Measurements from ENCODE around the gene UBL4B. TPM values are rescaled to one million over a fixed set of nuclear protein-coding genes. Genes with fewer than 3 reads are reported as not detected.

UBL4B gene
- total RNA-seq, 4 donors from 2014 or later: 0.41 TPM; not detected in 3

DNA sequence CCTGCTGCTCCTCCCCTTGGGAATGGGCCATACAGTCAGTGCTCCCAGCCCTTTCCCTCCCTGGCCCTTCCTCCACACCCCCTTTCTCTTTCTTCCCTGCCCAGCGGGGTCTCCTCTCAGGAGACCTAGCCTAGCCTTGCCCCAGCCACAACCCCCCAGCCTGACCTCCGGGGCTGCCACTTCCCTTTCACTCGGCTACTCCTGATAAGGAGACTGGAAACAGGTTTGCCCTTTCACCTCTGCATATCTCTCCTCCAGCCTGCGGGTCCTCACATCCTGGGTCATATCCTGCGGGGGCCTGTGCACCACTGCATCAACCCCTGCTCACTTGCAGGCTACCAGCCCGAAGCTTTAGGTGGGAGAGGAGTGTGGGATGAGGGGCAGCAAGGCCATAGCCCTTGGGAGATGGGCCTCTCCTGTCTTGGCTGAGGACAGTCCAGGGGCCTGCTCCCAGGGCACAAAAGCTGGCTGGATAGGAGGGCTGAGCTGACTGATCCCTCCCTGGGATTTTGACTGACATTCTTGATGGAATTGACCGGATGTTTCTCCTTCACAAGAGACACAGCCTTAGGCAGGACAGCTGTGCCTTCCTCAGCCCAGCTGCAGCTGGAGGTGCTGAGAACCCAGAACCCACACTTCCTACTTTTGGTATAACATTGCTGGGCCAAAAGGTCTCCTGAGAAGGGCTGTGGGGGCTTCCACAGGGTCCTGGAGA, 22.5 kb upstream of the UBL4B start:
- no peak for DNase-seq
- Histone ChIP-seq H3K27ac (no peak overlapping the region), H3K27me3 (peaks cover 37% of the 10 kb centered on the region), H3K9me3 (no peaks in the 10 kb centered on the region), H3K4me1 (peaks cover 0 to 3% (median 0%) of the 10 kb centered on the region in 4 donors), H3K36me3 (no peaks in the 10 kb centered on the region), H3K4me3 (no peak overlapping the region)
- TF ChIP-seq EP300 (IDR thresholded peaks at IDR 0.05; ENCODE audit: low read depth) (no peak), POLR2AphosphoS5 (IDR thresholded peaks at IDR 0.05) (no peak), POLR2A (IDR thresholded peaks at IDR 0.05) (no peak)
- TF ChIP-seq, protein P1, sequence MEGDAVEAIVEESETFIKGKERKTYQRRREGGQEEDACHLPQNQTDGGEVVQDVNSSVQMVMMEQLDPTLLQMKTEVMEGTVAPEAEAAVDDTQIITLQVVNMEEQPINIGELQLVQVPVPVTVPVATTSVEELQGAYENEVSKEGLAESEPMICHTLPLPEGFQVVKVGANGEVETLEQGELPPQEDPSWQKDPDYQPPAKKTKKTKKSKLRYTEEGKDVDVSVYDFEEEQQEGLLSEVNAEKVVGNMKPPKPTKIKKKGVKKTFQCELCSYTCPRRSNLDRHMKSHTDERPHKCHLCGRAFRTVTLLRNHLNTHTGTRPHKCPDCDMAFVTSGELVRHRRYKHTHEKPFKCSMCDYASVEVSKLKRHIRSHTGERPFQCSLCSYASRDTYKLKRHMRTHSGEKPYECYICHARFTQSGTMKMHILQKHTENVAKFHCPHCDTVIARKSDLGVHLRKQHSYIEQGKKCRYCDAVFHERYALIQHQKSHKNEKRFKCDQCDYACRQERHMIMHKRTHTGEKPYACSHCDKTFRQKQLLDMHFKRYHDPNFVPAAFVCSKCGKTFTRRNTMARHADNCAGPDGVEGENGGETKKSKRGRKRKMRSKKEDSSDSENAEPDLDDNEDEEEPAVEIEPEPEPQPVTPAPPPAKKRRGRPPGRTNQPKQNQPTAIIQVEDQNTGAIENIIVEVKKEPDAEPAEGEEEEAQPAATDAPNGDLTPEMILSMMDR (IDR thresholded peaks at IDR 0.05): no peak
- WGBS, 2 donors (ENCODE audit: low coverage in 1 of 2): 59% methylated on average over 7 of the region's 7 CpGs; no CpG with 5 or more reads in 1 of the 2 donors
- intact Hi-C loops (cut with DNase I; ENCODE audit: low total_unique reads): no loop called here
- in situ Hi-C loops (cut with MboI; ENCODE audit: low pct_ligation_motif_present in 1 of 4, low pct_unique_long_range_greater_than_20kb in 1 of 4, low sequenced_read_pairs in 3 of 4): no loop called here

DNA sequence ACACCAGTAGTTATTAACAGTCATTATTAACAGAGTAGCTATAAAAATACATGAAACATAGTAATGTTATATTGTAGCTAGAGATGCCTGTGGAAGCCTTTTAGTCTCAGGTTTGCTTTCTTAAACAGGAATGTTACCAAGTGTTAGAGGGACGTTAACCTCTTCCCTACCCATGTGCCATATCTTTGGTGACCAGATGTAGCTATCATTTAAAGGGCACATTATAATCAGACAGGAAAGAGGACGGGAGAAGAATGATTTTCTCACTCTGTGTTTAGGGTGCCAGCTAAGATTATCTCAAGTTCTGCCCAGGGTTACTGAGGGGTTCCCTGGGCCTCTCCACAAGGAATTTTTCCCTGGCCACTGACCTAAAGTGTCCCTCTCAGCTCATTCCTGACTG, 20.9 kb upstream of the UBL4B start:
- in situ Hi-C loops (cut with MboI; ENCODE audit: low pct_ligation_motif_present in 1 of 4, low pct_unique_long_range_greater_than_20kb in 1 of 4, low sequenced_read_pairs in 3 of 4) (no loop called here), intact Hi-C loops (cut with DNase I; ENCODE audit: low total_unique reads) (no loop called here)
- Histone ChIP-seq H3K36me3 (no peaks in the 10 kb centered on the region), H3K4me3 (no peak overlapping the region), H3K4me1 (no peaks in the 10 kb centered on the region), H3K9me3 (no peaks in the 10 kb centered on the region), H3K27me3 (peaks cover 33% of the 10 kb centered on the region), H3K27ac (no peak overlapping the region)
- 60 to 78% methylated on average over 2 of the region's 2 CpGs for WGBS, 2 donors (ENCODE audit: low coverage in 1 of 2)
- TF ChIP-seq POLR2A (IDR thresholded peaks at IDR 0.05) (no peak), POLR2AphosphoS5 (IDR thresholded peaks at IDR 0.05) (no peak), EP300 (IDR thresholded peaks at IDR 0.05; ENCODE audit: low read depth) (no peak)
- TF ChIP-seq, protein P1 (IDR thresholded peaks at IDR 0.05): no peak
- no peak for DNase-seq

DNA sequence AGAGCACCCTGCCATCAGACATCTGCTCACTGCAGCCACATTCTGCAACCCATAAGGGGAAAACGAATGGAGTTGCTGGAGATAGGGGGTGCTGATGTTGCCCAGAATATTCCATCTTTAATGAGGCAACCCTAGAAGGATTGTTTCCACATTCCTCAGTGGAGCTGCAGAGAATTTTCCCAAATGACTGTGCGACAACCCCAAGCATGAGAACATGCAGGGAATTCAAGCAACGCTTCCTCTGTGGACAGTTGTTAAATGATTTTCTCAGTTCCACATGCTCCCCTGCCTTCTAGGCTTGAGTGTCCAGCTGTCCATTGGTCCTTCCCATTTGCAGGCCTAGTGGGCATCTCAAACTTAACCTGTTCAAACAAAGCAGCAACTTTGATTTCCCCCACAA, 20.5 kb upstream of the UBL4B start:
- Histone ChIP-seq H3K27ac (no peak overlapping the region), H3K27me3 (peaks cover 33% of the 10 kb centered on the region), H3K4me3 (no peak overlapping the region), H3K36me3 (no peaks in the 10 kb centered on the region), H3K4me1 (no peaks in the 10 kb centered on the region), H3K9me3 (no peaks in the 10 kb centered on the region)
- no peak for TF ChIP-seq EP300 (IDR thresholded peaks at IDR 0.05; ENCODE audit: low read depth)
- TF ChIP-seq POLR2AphosphoS5 (IDR thresholded peaks at IDR 0.05): no peak
- no peak for DNase-seq
- in situ Hi-C loops (cut with MboI; ENCODE audit: low pct_ligation_motif_present in 1 of 4, low pct_unique_long_range_greater_than_20kb in 1 of 4, low sequenced_read_pairs in 3 of 4): no loop called here
- WGBS, 2 donors (ENCODE audit: low coverage in 1 of 2): 76 to 100% methylated on average over 1 to 3 of the region's 3 CpGs
- intact Hi-C loops (cut with DNase I; ENCODE audit: low total_unique reads): no loop called here

DNA sequence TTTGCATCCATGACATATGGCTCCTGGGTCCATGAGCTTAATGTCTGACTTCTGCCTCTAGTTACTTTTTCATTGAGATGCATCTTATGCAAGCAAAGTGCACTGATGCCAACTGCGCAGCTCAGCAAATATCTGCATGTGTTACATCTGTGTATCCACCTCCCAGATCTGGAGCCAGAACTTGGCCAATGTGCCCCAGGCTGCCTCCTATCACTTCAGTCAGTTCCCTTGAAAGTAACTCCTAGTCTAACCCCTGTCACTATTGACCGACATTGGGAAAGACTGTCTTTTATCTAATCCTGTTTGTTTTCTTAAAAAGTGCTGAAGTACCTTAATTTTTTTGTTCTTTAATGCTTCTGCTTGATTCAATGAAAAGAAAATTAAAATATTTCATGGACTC, 19.3 kb upstream of the UBL4B start:
- in situ Hi-C loops (cut with MboI; ENCODE audit: low pct_ligation_motif_present in 1 of 4, low pct_unique_long_range_greater_than_20kb in 1 of 4, low sequenced_read_pairs in 3 of 4) (no loop called here), intact Hi-C loops (cut with DNase I; ENCODE audit: low total_unique reads) (no loop called here)
- H3K9me3 ChIP-seq: no peaks in the 10 kb centered on the region
- H3K4me1 ChIP-seq: no peaks in the 10 kb centered on the region
- H3K36me3 ChIP-seq: no peaks in the 10 kb centered on the region
- no peak for DNase-seq
- H3K27ac ChIP-seq: no peak overlapping the region
- TF ChIP-seq, protein P1 (IDR thresholded peaks at IDR 0.05): no peak
- TF ChIP-seq POLR2A (IDR thresholded peaks at IDR 0.05) (no peak), EP300 (IDR thresholded peaks at IDR 0.05; ENCODE audit: low read depth) (no peak), POLR2AphosphoS5 (IDR thresholded peaks at IDR 0.05) (no peak)
- peaks cover 27% of the 10 kb centered on the region for H3K27me3 ChIP-seq
- H3K4me3 ChIP-seq: no peak overlapping the region
- WGBS, 2 donors (ENCODE audit: low coverage in 1 of 2): 81 to 88% methylated on average over 1 to 2 of the region's 2 CpGs
